ENCODE data around the gene CMIP. TPM values are rescaled to one million over a fixed set of nuclear protein-coding genes. Genes with fewer than 3 reads are reported as not detected.
A peak's percentile ranks its signal among the peaks of the same experiment; 100 is the strongest.
"Not testable (repeated sequence)": the region's sequence is repeated elsewhere in the genome, so short reads cannot be mapped to it uniquely, and the experiment has no call there.

The CMIP gene
- total RNA-seq, 1 donor = 15.7 TPM

- peak overlapping the region; percentile 7 for H3K4me3 ChIP-seq (ENCODE audit: low read depth, low read length)
- no peak for TF ChIP-seq CTCF (IDR thresholded peaks at IDR 0.05; ENCODE audit: insufficient read depth, low read length)
- peak; percentile 84 for DNase-seq (ENCODE audit: low read depth)
These were observed 43.3 kb upstream of the CMIP start for GRCh38 chr16:81401035-81401950.

DNA sequence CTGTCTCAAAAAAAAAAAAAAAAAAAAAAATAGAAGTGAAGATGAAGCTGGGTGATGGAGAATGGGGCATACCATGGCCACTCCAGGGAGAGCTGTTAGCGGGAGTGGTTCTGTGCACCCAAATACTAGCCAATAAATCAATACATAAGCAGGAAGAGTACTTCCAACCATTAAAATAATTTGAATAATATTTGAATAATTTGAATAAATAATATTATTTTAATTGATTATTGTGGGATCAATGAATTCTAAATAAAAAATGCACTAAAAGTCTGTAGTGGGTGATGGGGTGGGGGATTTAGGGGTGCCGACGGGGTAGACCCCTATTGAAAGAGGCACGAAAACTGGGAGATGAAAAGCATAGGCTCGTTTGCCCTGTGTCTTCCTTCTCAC lies 41.4 kb upstream of the CMIP start:
- DNase-seq (ENCODE audit: low read depth) = no peak
- no peak for TF ChIP-seq CTCF (IDR thresholded peaks at IDR 0.05; ENCODE audit: insufficient read depth, low read length)
- no peak overlapping the region for H3K4me3 ChIP-seq (ENCODE audit: low read depth, low read length)

DNA sequence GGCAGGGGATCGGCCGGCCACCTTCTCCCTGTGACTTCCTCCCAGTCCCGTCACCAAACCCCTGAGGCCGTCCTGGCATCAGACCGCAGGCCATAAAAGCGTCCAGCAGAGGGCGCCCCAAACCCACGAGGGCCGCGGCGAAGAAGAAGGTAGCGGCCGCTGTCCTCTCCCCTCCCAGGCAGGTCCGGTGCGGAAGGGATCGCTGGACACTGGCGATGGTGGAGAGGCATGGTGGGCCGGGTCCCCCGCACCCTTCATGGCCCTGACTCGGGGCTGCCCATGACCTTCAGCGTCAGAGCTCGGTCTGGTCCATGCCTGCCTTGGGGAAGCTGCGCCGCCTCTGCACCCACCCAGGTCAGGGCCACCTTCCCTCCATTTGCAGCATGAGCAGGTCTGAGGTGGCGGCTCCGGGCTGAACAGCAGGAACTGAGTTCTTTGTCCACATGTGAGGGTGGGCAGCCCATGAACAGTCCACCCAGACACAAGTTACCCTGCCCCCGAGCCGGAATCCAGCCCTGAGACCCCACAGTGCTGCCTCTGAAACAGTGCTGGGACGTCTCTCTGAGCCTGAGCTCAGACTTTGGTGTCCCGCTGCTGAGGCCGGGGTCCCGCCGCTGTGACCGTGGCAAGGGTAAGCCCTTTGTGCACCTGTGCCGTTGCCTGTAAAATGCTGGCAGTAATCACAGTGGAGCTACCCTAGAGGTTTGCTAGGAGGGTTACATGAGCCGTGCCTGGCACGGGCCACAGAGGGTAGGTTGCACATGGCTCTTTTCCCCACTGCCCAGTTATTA lies 40.8 kb upstream of the CMIP start:
- peak; percentile 68 for DNase-seq (ENCODE audit: low read depth)
- TF ChIP-seq CTCF (IDR thresholded peaks at IDR 0.05; ENCODE audit: insufficient read depth, low read length) = peak; percentile 94
- peak overlapping the region; percentile 48 for H3K4me3 ChIP-seq (ENCODE audit: low read depth, low read length)

- H3K4me3 ChIP-seq (ENCODE audit: low read depth, low read length); DNase-seq (ENCODE audit: low read depth): not testable (repeated sequence)
These were observed 39.6 kb upstream of the CMIP start for GRCh38 chr16:81405002-81405401.

DNA sequence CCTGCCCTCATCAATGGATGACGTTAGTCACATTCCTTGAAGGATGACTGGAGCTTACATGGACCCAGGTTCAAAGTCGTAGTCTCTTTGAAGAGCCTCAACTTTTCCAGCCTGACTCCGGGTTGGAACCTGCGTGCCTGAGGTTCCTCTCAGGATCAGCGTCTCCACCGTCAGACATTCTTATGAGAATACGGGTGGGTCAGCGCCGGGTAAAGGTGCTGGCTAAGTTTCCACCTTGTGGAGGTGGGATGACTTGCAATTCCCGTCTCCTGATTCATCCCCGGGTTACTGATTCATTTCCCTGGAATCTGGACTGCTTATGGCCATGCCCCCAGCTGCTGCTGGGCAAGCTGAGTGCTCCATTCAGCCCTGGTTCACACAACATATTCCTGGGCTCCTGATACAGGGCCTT lies 38.9 kb upstream of the CMIP start:
- DNase-seq (ENCODE audit: low read depth) = peak; percentile 92
- H3K4me3 ChIP-seq (ENCODE audit: low read depth, low read length) = no peak overlapping the region
- peak; percentile 22 for TF ChIP-seq CTCF (IDR thresholded peaks at IDR 0.05; ENCODE audit: insufficient read depth, low read length)

DNA sequence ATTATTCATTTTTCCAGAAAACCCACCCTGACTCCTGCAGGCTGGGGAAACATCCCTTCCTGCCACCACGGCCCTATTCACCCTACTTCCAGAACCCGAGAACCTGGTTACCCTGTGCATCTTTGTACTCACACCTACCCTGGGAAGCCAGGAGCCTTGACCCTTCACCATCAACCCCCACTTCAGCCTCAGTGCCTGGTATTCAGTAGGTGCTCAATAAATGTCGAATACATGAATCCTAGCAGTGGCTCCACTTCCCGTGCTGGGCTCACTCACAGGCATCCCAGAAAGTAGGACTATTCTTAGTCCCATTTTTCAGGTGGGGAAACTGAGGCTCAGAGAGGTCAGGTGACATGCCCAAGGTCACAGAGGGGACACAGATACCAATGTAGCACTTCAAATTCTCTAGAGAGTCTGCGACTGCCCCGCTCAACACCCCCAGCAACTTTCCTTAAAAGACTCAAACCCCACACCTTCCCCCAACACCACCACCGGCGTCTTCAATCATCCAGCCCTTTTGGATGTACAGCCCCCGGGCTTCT lies 36.1 kb upstream of the CMIP start:
- no peak for TF ChIP-seq CTCF (IDR thresholded peaks at IDR 0.05; ENCODE audit: insufficient read depth, low read length)
- DNase-seq (ENCODE audit: low read depth) = no peak
- no peak overlapping the region for H3K4me3 ChIP-seq (ENCODE audit: low read depth, low read length)

DNA sequence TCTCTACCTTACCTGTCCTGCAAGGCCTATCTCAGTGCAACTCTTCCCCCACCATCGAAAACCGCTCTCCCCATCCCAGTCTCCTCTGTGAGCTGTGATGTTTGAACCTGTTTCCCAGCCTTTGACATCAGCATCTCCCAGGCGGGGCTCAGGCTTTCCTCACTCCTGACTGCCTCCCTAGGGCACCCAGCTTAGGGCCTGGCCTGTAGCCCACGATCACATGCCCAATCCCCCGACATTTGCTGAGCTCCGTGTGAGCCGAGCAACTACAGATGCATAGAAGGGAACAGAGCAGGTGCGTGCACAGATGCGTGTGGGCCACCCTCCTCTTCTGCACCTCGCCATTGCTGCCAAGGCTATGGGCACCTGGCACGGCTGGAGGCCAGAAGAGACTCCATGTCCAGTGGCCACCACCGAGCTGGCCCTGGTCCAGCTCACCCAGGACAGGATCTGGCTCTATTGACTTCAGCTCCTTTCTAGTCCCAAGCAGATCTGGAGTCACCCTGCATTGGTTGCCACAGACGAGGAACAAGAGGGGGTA lies 35.5 kb upstream of the CMIP start:
- no peak for TF ChIP-seq CTCF (IDR thresholded peaks at IDR 0.05; ENCODE audit: insufficient read depth, low read length)
- no peak for DNase-seq (ENCODE audit: low read depth)
- H3K4me3 ChIP-seq (ENCODE audit: low read depth, low read length) = no peak overlapping the region
